ENCODE results near the gene BAK1. TPM values are rescaled to one million over a fixed set of nuclear protein-coding genes. Genes with fewer than 3 reads are reported as not detected.

BAK1 gene
- 10 to 100 TPM; 32.0 to 34.3 TPM for total RNA-seq

DNA sequence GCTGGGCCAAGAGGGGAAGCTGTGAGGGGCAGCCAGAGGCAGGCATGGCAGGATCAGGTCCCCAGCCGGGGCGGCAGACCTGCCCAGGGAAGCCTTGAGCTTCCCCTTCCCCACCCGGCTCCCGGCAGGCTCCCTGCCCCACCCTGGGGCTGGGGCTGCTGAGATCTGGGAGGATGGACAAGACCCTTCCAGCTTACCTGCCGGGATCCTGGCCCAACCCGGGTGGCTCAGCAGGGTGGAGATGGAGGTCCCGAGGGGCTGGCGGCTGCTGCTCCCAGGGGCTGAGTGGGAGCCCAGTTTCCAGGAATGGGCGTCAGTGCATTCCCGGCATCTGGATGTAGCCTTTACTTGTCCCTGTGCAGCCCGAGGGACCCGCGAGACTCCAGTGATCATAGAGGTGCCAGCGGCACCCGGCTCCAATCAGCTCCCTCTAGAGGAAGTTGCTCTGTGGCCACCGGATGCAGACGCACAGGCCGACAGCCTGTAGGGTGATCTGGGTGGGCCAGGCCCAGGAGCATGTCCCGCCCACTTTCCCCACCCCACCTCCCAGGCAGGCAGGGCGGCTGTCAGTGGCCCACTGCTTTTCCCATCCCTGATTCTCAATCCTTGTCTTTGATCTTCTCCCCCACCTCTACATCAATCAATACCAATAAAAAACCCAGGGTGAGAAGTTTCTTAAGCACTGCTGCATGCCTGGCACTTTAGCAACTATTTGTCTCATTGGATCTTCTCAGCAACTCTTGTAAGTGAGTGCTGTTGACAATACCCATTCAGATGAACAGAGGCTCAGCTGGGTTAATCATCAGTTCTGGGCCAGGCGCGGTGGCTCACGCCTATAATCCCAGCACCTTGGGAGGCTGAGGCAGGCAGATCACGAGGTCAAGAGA is at the start of gene BAK1:
TSS of gene BAK1 (minus strand) at position 449 of the 887 bp plus-strand sequence. CDS start 2,672 bp downstream, outside the sequence.
- peak; percentile 87 for DNase-seq
- H3K4me3 Mint-ChIP-seq, result peak within 1 kb of the TSS; percentile 98
- H3K27ac Mint-ChIP-seq, result peak within 1 kb of the TSS; percentile 95
- H3K4me1 Mint-ChIP-seq, result peaks cover 28% of the 10 kb centered on the region
- no peaks in the 10 kb centered on the region for H3K9me3 Mint-ChIP-seq
- peaks cover 13% of the 10 kb centered on the region for H3K36me3 Mint-ChIP-seq
- H3K27me3 Mint-ChIP-seq, result no peaks in the 10 kb centered on the region

DNA sequence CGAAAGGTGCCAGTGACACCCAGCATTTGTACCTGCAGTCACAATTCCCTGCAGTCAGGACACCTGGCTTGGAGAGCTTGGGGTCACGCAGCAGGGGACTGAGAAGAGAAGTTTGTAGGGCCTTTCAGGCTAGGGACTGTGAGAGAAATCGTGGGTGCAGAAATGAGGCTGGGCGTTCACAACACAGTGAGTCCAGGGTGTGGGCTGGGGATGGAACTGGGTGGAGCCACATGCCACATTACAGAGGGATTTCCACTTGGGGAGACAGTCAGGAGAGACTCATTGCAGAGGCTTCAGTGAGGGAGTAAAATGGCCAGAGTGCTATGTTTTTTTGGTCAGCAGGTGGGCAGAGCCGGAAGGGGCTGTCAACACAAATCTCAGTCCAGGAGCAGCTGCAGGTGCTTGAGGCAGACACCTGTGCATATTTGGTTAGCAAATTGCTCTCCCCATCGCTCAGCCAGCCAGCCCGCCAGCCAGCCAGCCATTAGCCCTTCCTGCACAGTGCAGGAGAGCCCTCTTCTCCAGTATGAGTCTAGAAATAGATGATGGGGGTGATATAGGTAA is 48.4 kb upstream of the BAK1 start:
- Mint-ChIP-seq H3K4me3 (no peak overlapping the region), H3K4me1 (peaks cover 44% of the 10 kb centered on the region), H3K36me3 (peaks cover 27% of the 10 kb centered on the region), H3K27me3 (no peaks in the 10 kb centered on the region), H3K9me3 (no peaks in the 10 kb centered on the region), H3K27ac (no peak overlapping the region)
- no peak for DNase-seq

DNA sequence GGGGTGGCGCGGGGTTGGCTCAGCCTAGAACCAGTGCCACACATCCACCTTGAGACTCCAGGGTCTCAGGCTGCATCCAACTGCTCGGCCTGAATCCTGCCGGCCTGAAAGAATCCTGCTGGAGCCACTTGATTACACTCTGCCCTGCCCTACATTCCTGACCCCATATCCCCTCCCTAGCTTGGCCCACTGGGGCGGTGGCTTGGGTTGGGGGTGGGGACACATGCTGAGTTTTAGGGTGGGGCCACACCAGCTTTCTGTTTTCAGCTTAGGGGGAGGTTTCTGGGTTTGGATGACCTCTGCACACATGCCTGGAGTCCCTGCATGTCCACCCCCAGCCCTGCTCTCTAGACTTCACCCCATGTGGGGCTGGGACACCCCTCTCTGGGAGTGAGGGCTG is 47.8 kb upstream of the BAK1 start:
- Mint-ChIP-seq H3K9me3 (no peaks in the 10 kb centered on the region), H3K36me3 (peaks cover 27% of the 10 kb centered on the region), H3K4me1 (peaks cover 45% of the 10 kb centered on the region), H3K27me3 (no peaks in the 10 kb centered on the region), H3K27ac (no peak overlapping the region), H3K4me3 (no peak overlapping the region)
- no peak for DNase-seq

DNA sequence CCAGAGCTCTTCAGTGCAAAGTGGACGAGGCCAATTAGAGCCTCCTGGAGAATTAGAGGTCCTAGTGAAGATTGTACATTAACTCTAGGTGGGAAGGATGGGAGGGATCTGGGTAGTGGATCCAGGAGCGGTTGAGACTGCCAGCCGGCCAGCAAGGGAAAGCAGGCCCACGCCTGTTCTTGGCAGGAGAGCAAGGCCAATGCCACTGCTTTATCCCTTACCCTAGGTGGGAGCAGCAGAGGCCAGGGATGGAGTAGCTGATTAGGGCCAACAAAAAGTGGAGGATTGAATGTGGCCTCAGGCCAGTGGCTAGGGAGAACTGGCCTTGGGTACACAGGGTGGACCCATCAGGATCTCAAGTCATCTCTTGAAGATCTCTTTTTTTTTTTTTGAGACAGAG is 44.8 kb upstream of the BAK1 start:
- H3K27ac Mint-ChIP-seq, result no peak overlapping the region
- H3K4me3 Mint-ChIP-seq, result no peak overlapping the region
- peaks cover 2% of the 10 kb centered on the region for H3K27me3 Mint-ChIP-seq
- H3K36me3 Mint-ChIP-seq, result peaks cover 19% of the 10 kb centered on the region
- H3K4me1 Mint-ChIP-seq, result peaks cover 51% of the 10 kb centered on the region
- DNase-seq, result no peak
- H3K9me3 Mint-ChIP-seq, result no peaks in the 10 kb centered on the region

DNA sequence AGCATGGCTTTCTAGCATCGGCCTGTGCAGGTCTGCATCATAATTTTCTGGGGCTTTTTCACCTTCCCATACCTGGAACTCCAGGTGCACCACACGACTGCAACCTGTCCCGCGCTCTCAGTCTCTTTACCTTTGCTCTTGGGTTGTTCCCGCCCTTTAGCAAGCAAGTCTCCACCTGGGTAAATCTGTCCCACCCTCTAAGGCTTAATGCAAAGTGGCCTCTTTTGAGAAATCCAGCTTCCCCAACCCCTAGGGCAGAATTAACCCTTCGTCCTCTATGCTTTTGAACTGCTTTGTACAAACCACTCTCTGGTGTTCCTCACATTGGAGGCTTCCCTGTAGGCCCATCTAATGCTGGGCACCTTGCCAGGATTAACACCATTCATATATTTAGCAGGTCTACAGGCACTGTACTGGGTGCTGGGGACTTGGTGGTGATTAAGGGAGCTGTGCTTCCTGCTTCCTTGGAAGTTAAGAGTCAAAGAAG is 43.9 kb upstream of the BAK1 start:
- Mint-ChIP-seq H3K4me3 (peak overlapping the region; percentile 96), H3K27me3 (peaks cover 4% of the 10 kb centered on the region), H3K9me3 (no peaks in the 10 kb centered on the region), H3K36me3 (peaks cover 19% of the 10 kb centered on the region), H3K27ac (no peak overlapping the region), H3K4me1 (peaks cover 53% of the 10 kb centered on the region)
- no peak for DNase-seq

DNA sequence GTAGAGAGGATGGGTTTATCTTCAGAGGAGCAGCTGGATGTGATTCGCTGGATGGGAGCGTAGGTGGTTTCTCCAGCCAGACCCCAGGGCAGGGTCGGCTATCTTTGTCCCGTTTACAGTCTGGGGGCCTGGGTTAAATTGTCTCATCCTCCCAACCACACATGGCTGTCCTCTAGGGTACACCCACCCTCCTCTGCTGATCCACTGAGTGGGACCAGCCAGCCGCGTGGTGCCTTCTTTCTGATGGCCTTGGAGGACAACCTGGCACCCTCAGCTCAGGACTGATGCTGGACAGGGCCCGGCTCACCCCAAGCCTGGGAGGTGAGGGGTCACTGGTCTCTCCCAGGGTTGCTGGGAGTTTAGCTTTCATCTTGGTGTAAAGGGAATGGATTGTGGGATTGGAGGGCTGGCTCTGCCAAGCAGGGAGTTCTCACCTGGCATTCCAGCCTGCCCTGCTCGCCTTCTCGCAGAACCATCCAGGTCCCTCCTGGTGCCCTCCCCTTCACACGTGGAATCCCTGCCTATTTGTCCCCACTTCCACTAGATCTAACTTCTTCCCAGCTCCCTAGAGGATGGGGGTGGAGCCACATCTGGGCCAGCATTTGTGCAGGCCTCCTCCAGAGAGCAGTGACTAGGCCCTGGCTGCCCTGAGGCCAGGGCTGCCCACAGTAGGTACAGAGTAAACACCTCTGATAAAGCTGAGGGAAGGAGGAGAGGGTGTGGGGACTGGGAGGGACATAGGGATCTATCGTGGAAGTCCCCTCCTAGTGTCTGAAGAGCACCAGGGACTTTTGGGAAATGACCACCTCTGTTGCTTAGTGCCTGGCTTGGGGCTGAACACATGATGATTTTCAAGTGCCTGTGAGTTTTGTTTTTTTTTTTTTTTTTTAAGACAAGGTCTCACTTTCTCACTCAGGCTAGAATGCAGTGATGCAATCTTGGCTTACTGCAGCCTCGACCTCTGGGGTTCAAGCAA is 42.7 kb upstream of the BAK1 start:
- no peak for DNase-seq
- peak overlapping the region; percentile 77 for H3K27ac Mint-ChIP-seq
- H3K4me3 Mint-ChIP-seq, result peak overlapping the region; percentile 96
- H3K36me3 Mint-ChIP-seq, result peaks cover 19% of the 10 kb centered on the region
- no peaks in the 10 kb centered on the region for H3K9me3 Mint-ChIP-seq
- H3K27me3 Mint-ChIP-seq, result peaks cover 4% of the 10 kb centered on the region
- peaks cover 51% of the 10 kb centered on the region for H3K4me1 Mint-ChIP-seq

DNA sequence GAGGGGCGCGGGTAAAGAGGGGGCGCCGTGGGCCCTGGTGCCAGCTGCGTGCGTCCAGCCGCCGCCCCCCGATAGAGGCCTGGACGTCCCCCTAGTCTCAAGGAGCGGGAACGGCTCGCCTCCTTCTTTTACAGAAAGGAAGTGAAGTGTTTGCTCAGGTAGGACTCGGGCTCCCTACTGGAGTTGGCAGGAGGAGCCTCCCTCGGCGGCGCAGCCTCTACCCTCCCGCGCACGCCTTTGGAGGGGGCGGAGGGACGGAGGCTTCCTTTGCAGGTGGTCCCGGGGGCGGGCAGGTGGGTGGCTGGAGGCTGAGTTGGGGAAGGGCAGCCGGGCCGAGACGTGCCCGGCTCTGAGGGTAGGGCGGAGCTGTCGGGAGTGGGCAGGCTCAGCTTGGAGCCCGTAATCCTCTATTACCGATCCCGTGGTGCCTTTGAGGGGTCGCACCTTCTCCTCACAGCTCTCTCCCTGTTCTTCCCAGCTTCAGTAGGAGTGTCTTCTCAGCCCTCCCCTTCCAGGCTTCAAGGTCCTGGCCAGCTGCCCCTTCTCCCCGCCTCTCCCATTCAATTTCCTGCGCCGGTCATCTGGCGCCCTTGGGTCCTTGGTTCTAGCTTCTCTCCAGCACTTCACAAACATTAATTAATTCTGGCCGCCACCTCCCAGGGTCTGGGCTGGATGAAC is 41.8 kb upstream of the BAK1 start:
- Mint-ChIP-seq H3K27ac (peak overlapping the region; percentile 77), H3K4me3 (peak overlapping the region; percentile 96), H3K36me3 (peaks cover 19% of the 10 kb centered on the region), H3K4me1 (peaks cover 49% of the 10 kb centered on the region), H3K27me3 (peaks cover 4% of the 10 kb centered on the region), H3K9me3 (no peaks in the 10 kb centered on the region)
- DNase-seq, result peak; percentile 53

DNA sequence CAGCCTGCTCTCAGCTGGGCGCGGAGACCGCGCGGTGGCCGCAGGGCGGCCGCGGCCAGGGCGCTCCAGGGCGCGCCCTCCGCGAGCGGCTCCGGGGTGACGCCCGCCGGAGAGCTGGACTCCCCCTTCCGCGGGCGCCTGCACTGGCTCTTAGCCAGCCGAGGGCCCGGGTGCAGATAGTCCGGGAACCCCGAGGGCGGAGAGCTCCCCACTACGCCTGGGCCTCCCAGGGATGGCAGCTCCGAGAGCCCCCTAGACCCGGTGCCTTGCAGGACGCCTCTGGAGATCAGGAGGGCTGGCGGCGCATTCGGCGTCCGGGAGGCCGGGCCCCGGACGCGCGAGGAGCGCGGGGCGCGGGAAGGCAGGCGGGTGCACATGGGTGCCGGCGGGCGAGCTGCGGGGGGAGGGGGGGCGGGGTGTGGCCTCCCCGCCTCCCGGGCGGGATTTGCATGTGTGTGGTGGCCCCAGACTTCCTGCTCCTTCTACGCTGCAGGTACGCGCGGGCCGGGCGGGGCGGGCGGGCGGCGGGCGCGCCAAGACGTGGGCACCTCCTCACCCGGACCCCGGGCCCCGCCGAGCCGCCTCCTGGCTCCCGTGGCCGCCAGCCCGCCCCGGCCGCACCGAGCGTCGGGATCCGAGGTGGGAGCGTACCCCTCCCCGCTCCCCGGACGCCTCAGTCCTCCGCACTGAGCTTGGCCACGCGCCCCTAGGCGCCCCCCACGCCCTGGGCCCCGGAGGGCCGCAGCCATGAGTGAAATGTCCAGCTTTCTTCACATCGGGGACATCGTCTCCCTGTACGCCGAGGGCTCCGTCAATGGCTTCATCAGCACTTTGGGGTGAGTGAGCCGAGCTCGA is 41.0 kb upstream of the BAK1 start, which contains the start of gene ITPR3:
TSS of gene ITPR3 (plus strand) at position 467 of the 855 bp plus-strand sequence. CDS start at position 748, 281 bp downstream.
- Mint-ChIP-seq H3K27ac (peak within 1 kb of the TSS; percentile 80), H3K9me3 (no peaks in the 10 kb centered on the region), H3K4me1 (peaks cover 50% of the 10 kb centered on the region), H3K36me3 (peaks cover 19% of the 10 kb centered on the region), H3K27me3 (peaks cover 4% of the 10 kb centered on the region), H3K4me3 (peak within 1 kb of the TSS; percentile 96)
- peak; percentile 81 for DNase-seq

DNA sequence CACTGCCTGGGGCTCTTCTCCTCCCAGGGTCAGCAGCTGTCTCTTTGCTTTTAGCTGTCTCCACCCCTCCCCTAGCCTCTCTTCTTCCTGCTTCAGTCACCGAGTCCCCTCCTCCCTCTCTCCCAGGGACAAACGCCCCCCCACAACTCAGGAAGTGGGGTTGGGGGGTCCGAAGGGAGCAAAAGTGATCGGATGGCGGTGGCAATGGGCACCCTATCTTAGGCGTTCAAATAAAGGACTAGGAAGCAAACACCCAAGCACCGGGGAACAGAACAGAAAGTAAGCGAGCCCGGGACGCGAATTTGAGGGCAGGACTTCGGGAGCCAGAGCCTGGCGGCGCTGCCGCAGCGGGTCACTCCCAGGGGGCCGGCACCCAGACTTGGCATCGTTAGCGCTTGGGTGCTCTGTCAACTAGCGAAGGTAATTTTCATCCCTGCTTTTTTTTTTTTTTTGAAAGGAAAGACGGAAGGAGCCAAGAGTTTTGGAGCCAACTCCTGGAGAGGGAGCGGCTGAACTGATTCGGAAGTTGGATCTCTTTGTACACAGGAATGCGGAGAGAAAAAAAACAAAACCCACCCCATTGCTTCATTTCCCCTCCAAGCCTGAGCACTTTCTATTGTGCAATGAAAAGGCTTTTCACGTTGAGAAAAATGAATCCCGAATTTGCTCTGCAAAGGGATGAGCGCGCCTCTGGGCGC is 40.2 kb upstream of the BAK1 start:
- Mint-ChIP-seq H3K4me1 (peaks cover 45% of the 10 kb centered on the region), H3K4me3 (peak overlapping the region; percentile 87), H3K27me3 (peaks cover 4% of the 10 kb centered on the region)

DNA sequence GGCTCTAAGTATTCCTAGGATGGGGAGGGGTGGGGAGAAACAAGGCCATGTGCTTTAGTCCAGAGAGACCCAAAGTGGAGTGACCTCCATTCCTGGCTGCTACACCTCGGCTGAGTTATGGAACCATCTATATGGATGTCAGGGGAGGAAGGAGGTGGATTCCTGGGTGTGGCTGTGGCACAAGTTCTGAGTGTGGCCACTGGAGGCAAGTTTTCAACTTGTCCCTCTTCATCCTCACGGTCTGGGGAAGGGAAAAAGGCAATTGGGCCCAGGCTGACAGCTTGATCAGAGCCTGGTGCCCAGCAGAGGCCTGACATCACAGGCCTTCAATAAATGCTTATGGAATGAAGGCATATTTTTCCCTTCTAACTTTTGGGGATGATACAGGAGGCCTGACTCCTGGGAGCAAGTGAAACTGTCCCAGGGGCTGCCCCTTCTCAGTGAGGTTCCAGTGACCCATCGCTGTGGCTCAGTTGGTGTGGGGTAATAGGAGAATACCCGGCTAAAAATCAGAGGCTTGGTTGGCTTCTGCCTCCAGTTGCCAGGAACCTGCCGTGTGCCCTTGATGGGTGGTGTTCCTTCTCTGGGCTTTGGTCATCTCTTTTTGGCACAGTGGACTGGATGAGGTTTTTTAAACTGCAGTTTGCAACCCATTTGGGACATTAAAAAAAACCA is 39.2 kb upstream of the BAK1 start:
- peaks cover 13% of the 10 kb centered on the region for H3K36me3 Mint-ChIP-seq
- no peak overlapping the region for H3K27ac Mint-ChIP-seq
- DNase-seq, result no peak
- H3K4me3 Mint-ChIP-seq, result peak overlapping the region; percentile 87
- peaks cover 4% of the 10 kb centered on the region for H3K27me3 Mint-ChIP-seq
- H3K9me3 Mint-ChIP-seq, result no peaks in the 10 kb centered on the region
- peaks cover 36% of the 10 kb centered on the region for H3K4me1 Mint-ChIP-seq

More for the DNA sequence above, 40.2 kb upstream of the BAK1 start:
- Mint-ChIP-seq H3K9me3 (no peaks in the 10 kb centered on the region), H3K27ac (peak overlapping the region; percentile 80), H3K36me3 (peaks cover 19% of the 10 kb centered on the region)
- DNase-seq, result peak; percentile 43

DNA sequence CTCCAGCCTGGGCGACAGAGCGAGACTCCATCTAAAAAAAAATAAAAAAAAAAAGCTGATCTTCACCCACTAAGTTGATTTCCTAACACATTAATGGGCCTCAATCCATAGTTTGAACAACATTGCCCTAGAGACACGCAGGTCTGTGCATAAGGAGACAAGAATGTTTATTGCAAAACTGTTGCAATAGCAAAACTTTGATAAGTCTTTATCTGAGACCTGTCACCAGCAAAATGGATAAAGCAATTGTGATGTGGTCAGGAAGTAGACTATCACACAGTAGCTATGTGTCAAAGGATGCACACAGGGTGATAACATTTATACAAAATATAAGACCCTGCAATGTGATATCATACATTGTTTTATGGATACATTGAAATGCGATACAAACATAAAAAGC is 36.8 kb upstream of the BAK1 start:
- Mint-ChIP-seq H3K27me3 (peaks cover 4% of the 10 kb centered on the region), H3K4me3 (no peak overlapping the region), H3K27ac (no peak overlapping the region), H3K9me3 (no peaks in the 10 kb centered on the region), H3K36me3 (no peaks in the 10 kb centered on the region), H3K4me1 (peaks cover 14% of the 10 kb centered on the region)
- no peak for DNase-seq

DNA sequence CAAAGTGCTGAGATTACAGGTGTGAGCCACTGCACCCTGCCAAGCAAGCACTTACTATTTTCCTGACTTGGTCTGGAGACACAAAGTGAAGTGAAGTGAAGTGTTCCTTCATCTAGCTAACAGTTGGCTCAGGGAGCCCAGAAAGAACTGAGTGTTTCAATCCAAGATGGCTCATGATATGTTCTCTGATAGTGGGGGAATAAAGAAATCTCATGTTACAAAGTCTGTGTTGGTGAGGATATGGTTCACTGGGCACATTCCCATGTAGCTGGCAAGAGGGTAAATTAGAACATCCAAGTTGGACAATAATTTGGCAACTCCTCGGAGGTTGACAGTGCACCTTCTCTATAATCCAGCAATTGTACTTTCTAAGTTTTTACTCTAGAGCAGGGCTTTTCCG is 36.0 kb upstream of the BAK1 start:
- H3K27ac Mint-ChIP-seq, result no peak overlapping the region
- no peaks in the 10 kb centered on the region for H3K9me3 Mint-ChIP-seq
- no peaks in the 10 kb centered on the region for H3K36me3 Mint-ChIP-seq
- H3K4me3 Mint-ChIP-seq, result no peak overlapping the region
- DNase-seq, result no peak
- peaks cover 14% of the 10 kb centered on the region for H3K4me1 Mint-ChIP-seq
- peaks cover 4% of the 10 kb centered on the region for H3K27me3 Mint-ChIP-seq

DNA sequence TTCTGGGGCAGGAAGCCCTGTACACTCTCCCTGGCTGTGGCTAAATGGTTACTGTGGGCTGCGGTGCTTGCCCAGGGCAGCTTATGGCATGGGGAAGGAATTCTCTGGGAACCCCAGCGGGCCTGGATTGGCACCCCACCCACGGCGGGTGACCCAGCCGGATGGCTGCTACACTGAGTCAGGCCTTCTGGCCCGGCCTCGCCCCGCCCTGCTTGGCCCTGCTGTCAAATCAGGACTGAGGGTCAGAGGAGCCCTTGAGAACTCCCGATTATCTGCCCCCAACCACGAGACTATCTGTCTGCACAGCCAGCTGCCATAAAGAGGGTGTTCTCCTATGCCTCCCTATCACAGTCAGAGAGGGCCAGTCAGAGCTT is 33.7 kb upstream of the BAK1 start:
- Mint-ChIP-seq H3K36me3 (no peaks in the 10 kb centered on the region), H3K27ac (no peak overlapping the region), H3K4me1 (peaks cover 5% of the 10 kb centered on the region), H3K27me3 (no peaks in the 10 kb centered on the region), H3K4me3 (no peak overlapping the region), H3K9me3 (no peaks in the 10 kb centered on the region)
- no peak for DNase-seq

Measured in activated naive CD8-positive, alpha-beta T cell treated with anti-CD3 and anti-CD28 coated beads for 36 hours (primary cell).